ENCODE results near the gene AGA. TPM values are rescaled to one million over a fixed set of nuclear protein-coding genes. Genes with fewer than 3 reads are reported as not detected.

Gene AGA
- total and polyA plus RNA-seq, 2 of the 13 experiments (the other 11 are each of a cell fraction or from before 2014, with no cell fraction given) = 21.9 to 22.3 TPM

GRCh38 chr4:177487977-177488376, 45.7 kb upstream of the AGA start:
- FAIRE-seq (no peak), ATAC-seq (no peak), DNase-seq (ENCODE audit: low spot score) (no peak)
- Histone ChIP-seq H3K9ac (ENCODE audit: insufficient read depth, low read depth, low read length) (no peak overlapping the region), H3K27ac (ENCODE audit: extremely low read length, insufficient read depth, low read length) (no peak overlapping the region), H3K4me3 (replicated peaks in 1 of 3; ENCODE audit: insufficient read depth in 1 of 3, low read depth in 2 of 3, low read length in 3 of 3) (no peak overlapping the region), H3K4me1 (ENCODE audit: insufficient read depth, low read length) (no peaks in the 10 kb centered on the region), H3K9me3 (ENCODE audit: low read length) (no peaks in the 10 kb centered on the region), H3K27me3 (ENCODE audit: control insufficient read depth in 1 of 2, insufficient read depth in 2 of 2, low read length in 2 of 2) (no peaks in the 10 kb centered on the region), H2AFZ (ENCODE audit: low read length) (no peak overlapping the region), H3K36me3 (replicated peaks in 1 of 2; ENCODE audit: control insufficient read depth in 1 of 2, insufficient read depth in 2 of 2, low read length in 2 of 2) (no peaks in the 10 kb centered on the region), H4K20me1 (ENCODE audit: insufficient read depth, low read length) (no peaks in the 10 kb centered on the region), H3K79me2 (ENCODE audit: insufficient read depth, low read length) (no peaks in the 10 kb centered on the region), H3K4me2 (ENCODE audit: low read depth, low read length) (no peak overlapping the region)
- in situ Hi-C loops (cut with HindIII; ENCODE audit: extremely low pct_ligation_motif_present, low pct_unique_long_range_greater_than_20kb) (no loop called here), intact Hi-C loops (cut with micrococcal nuclease; ENCODE audit: unreplicated experiment) (loop anchor here (5.0 kb wide), 1 partner anchor 1639 kb away; no protein-coding TSS in a partner anchor)
- CTCF ChIA-PET (ENCODE audit: low intra/inter-chr PET ratio, low total read pairs) = no interaction called here
- no TSS peak for BruUV-seq (replicated peaks)
- POLR2A ChIA-PET = no interaction called here
- TF ChIP-seq CC2D1A (CRISPR knock-in tag; IDR thresholded peaks at IDR 0.05) (no peak), HNF4G (IDR thresholded peaks at IDR 0.05; ENCODE audit: borderline replicate concordance, low read depth, low read length) (no peak), HNF4G (CRISPR knock-in tag; IDR thresholded peaks at IDR 0.05; ENCODE audit: borderline replicate concordance, low read depth) (no peak), STAT5B (CRISPR knock-in tag; IDR thresholded peaks at IDR 0.05) (no peak), ZNF253 (CRISPR knock-in tag; IDR thresholded peaks at IDR 0.05; ENCODE audit: borderline replicate concordance) (no peak), FOXK2 (IDR thresholded peaks at IDR 0.05) (no peak), SRF (IDR thresholded peaks at IDR 0.05; ENCODE audit: low read depth, low read length) (no peak), ZNF670 (CRISPR knock-in tag; IDR thresholded peaks at IDR 0.05; ENCODE audit: borderline replicate concordance) (no peak), YEATS4 (CRISPR knock-in tag; IDR thresholded peaks at IDR 0.05; ENCODE audit: borderline replicate concordance) (no peak), CREB1 (IDR thresholded peaks at IDR 0.05) (no peak), CREB1 (CRISPR knock-in tag; IDR thresholded peaks at IDR 0.05) (no peak), SP4 (CRISPR knock-in tag; IDR thresholded peaks at IDR 0.05) (no peak)
- TF ChIP-seq, protein P1, sequence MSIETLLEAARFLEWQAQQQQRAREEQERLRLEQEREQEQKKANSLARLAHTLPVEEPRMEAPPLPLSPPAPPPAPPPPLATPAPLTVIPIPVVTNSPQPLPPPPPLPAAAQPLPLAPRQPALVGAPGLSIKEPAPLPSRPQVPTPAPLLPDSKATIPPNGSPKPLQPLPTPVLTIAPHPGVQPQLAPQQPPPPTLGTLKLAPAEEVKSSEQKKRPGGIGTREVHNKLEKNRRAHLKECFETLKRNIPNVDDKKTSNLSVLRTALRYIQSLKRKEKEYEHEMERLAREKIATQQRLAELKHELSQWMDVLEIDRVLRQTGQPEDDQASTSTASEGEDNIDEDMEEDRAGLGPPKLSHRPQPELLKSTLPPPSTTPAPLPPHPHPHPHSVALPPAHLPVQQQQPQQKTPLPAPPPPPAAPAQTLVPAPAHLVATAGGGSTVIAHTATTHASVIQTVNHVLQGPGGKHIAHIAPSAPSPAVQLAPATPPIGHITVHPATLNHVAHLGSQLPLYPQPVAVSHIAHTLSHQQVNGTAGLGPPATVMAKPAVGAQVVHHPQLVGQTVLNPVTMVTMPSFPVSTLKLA (IDR thresholded peaks at IDR 0.05) = no peak
- 11% methylated on average over 1 of the region's 1 CpG for WGBS (ENCODE audit: low lambda C conversion rate)

Measured in HepG2 (cell line).